IMR-90 (cell line): ENCODE results near the gene TAF1B. TPM values are rescaled to one million over a fixed set of nuclear protein-coding genes. Genes with fewer than 3 reads are reported as not detected.

Source experiments
- ATAC-seq: fragments of 200-7000 bp; cut with Tn5 transposase; 2 replicates; pipeline ENCODE4 v1.9.1; 2020; ENCODE audit warnings: low read depth, mild to moderate bottlenecking, moderate library complexity
- BruUV-seq: library from RNA; stranded (reverse); fragments of 400-500 nt; replicated peaks from 2 replicates; lab custom pipeline; 2021; lab: Mats Ljungman, UMichigan
- CTCF ChIA-PET: fragments of 300-600 bp; formaldehyde crosslinking; extraction: SDS; loops from one replicate; lab custom pipeline; 2021; ENCODE audit warnings: antibody characterized with exemption; lab: Yijun Ruan, JAX
- POLR2A ChIA-PET: fragments of 300-600 bp; sonication (Branson Sonifier 250); formaldehyde crosslinking; loops from one replicate; lab custom pipeline; 2022; ENCODE audit warnings: antibody characterized with exemption; ENCODE audit not compliant: unreplicated experiment; lab: Charles Lee
- DNase-seq: peaks from one replicate; pipeline ENCODE4 v3.0.0; 2013
- H2AFZ ChIP-seq: replicated peaks from 2 replicates; pipeline ENCODE3; 2013; ENCODE audit warnings: low read length, mild to moderate bottlenecking; ENCODE audit not compliant: poor library complexity
- H2AK5ac ChIP-seq: 2 replicates; pipeline ENCODE4 v1.6.1; 2013; ENCODE audit warnings: low read depth, low read length, inconsistent platforms
- H2AK9ac ChIP-seq: replicated peaks from 2 replicates; pipeline ENCODE3; 2013; ENCODE audit warnings: mild to moderate bottlenecking, low read depth, low read length, moderate library complexity; ENCODE audit not compliant: poor library complexity
- H2BK120ac ChIP-seq: 2 replicates; pipeline ENCODE4 v1.6.1; 2013; ENCODE audit warnings: low read depth, low read length, inconsistent platforms
- H2BK15ac ChIP-seq: 3 replicates; pipeline ENCODE4 v1.6.1; 2013; ENCODE audit warnings: low read depth, low read length, inconsistent platforms
- H2BK20ac ChIP-seq: 2 replicates; pipeline ENCODE4 v1.6.1; 2013; ENCODE audit warnings: low read depth, mild to moderate bottlenecking, inconsistent platforms, low read length, moderate library complexity
- H2BK5ac ChIP-seq: 2 replicates; pipeline ENCODE4 v1.6.1; 2013; ENCODE audit warnings: mild to moderate bottlenecking, low read depth, low read length, inconsistent platforms; ENCODE audit not compliant: poor library complexity, severe bottlenecking
- H3K14ac ChIP-seq: replicated peaks from 2 replicates; pipeline ENCODE4 v1.6.1; 2013; ENCODE audit warnings: low read depth, low read length, inconsistent platforms
- H3K18ac ChIP-seq: 2 replicates; pipeline ENCODE4 v1.6.1; 2013; ENCODE audit warnings: low read depth, low read length, control low read depth
- H3K23ac ChIP-seq: 2 replicates; pipeline ENCODE4 v1.6.1; 2013; ENCODE audit warnings: low read depth, low read length, inconsistent platforms
- H3K27ac ChIP-seq: 2 replicates; pipeline ENCODE4 v1.5.1; 2013; ENCODE audit warnings: mild to moderate bottlenecking, control low read depth, low read length; ENCODE audit not compliant: insufficient read depth
- H3K27me3 ChIP-seq: 2 replicates; pipeline ENCODE4 v1.6.1; 2013; ENCODE audit warnings: low read length; ENCODE audit not compliant: control insufficient read depth, insufficient read depth
- H3K36me3 ChIP-seq: 2 replicates; pipeline ENCODE4 v1.6.1; 2013; ENCODE audit warnings: low read length, mixed read lengths; ENCODE audit not compliant: control insufficient read depth, insufficient read depth
- H3K4ac ChIP-seq: 2 replicates; pipeline ENCODE4 v1.6.1; 2013; ENCODE audit warnings: low read depth, low read length, inconsistent platforms
- H3K4me1 ChIP-seq: 2 replicates; pipeline ENCODE4 v1.6.1; 2013; ENCODE audit warnings: low read length, mixed read lengths; ENCODE audit not compliant: control insufficient read depth, insufficient read depth
- H3K4me2 ChIP-seq: 2 replicates; pipeline ENCODE4 v1.6.1; 2013; ENCODE audit warnings: low read depth, mild to moderate bottlenecking, control low read depth, low read length, moderate library complexity
- H3K4me3 ChIP-seq: 2 replicates; pipeline ENCODE4 v1.5.1; 2013; ENCODE audit warnings: low read depth, mild to moderate bottlenecking, control low read depth, low read length, moderate library complexity; ENCODE audit not compliant: insufficient read depth
- H3K56ac ChIP-seq: 2 replicates; pipeline ENCODE4 v1.6.1; 2013; ENCODE audit warnings: low read length, inconsistent platforms; ENCODE audit not compliant: insufficient read depth; ENCODE audit errors: extremely low read depth
- H3K79me1 ChIP-seq, 2 experiments: 2 replicates each; pipeline ENCODE4 v1.6.1; 2013; ENCODE audit warnings: low read length in 2 of 2, inconsistent platforms in 1 of 2, low read depth in 1 of 2
- H3K9ac ChIP-seq: 2 replicates; pipeline ENCODE4 v1.6.1; 2013; ENCODE audit warnings: low read depth, low read length, control low read depth
- H3K9me1 ChIP-seq: 2 replicates; pipeline ENCODE4 v1.6.1; 2013; ENCODE audit warnings: low read length, inconsistent platforms; ENCODE audit not compliant: insufficient read depth
- H3K9me3 ChIP-seq: 2 replicates; pipeline ENCODE4 v1.6.1; 2013; ENCODE audit warnings: low read length; ENCODE audit not compliant: control insufficient read depth, insufficient read depth
- H4K20me1 ChIP-seq: 2 replicates; pipeline ENCODE4 v1.6.1; 2013; ENCODE audit warnings: low read length, inconsistent platforms; ENCODE audit not compliant: insufficient read depth
- H4K5ac ChIP-seq: 2 replicates; pipeline ENCODE4 v1.6.1; 2013; ENCODE audit warnings: mild to moderate bottlenecking, low read depth, low read length, control low read depth
- H4K8ac ChIP-seq, 2 experiments: 2 replicates each; pipeline ENCODE4 v1.6.1; 2013; ENCODE audit warnings: low read depth in 2 of 2, low read length in 2 of 2, control low read depth in 1 of 2, inconsistent platforms in 1 of 2
- H4K91ac ChIP-seq: 2 replicates; pipeline ENCODE4 v1.6.1; 2013; ENCODE audit warnings: low read depth, low read length, inconsistent platforms; ENCODE audit not compliant: insufficient read depth
- BHLHE40 ChIP-seq: fragments of 150-350 bp; IDR thresholded peaks from 2 replicates; pipeline ENCODE4 v1.6.1; 2016; ENCODE audit warnings: mild to moderate bottlenecking, low read depth, low read length
- CEBPB ChIP-seq: IDR thresholded peaks from 2 replicates; pipeline ENCODE4 v1.6.1; 2012; ENCODE audit warnings: low read depth, low read length, improper control_type of control experiment
- CHD1 ChIP-seq: IDR thresholded peaks from 2 replicates; pipeline ENCODE4 v1.6.1; 2012; ENCODE audit warnings: low read depth, low read length, improper control_type of control experiment
- FOS ChIP-seq: fragments of 150-350 bp; IDR thresholded peaks from 2 replicates; pipeline ENCODE4 v1.6.1; 2016; ENCODE audit warnings: low read depth, low read length
- MAFK ChIP-seq: IDR thresholded peaks from 2 replicates; pipeline ENCODE4 v1.6.1; 2012; ENCODE audit warnings: low read depth, low read length, improper control_type of control experiment
- MAZ ChIP-seq: IDR thresholded peaks from 2 replicates; pipeline ENCODE4 v1.6.1; 2012; ENCODE audit warnings: low read depth, mild to moderate bottlenecking, low read length, improper control_type of control experiment, moderate library complexity, borderline replicate concordance
- MXI1 ChIP-seq: IDR thresholded peaks from 2 replicates; pipeline ENCODE4 v1.6.1; 2012; ENCODE audit warnings: low read depth, mild to moderate bottlenecking, low read length, moderate library complexity, borderline replicate concordance
- NFE2L2 ChIP-seq: fragments of 150-350 bp; IDR thresholded peaks from 2 replicates; pipeline ENCODE4 v1.6.1; 2016; ENCODE audit warnings: low read depth, mild to moderate bottlenecking, low read length
- POLR2A ChIP-seq: IDR thresholded peaks from 2 replicates; pipeline ENCODE4 v1.6.1; 2012; ENCODE audit warnings: mild to moderate bottlenecking, low read depth, low read length
- RAD21 ChIP-seq: IDR thresholded peaks from 2 replicates; pipeline ENCODE4 v1.6.1; 2012; ENCODE audit warnings: low read length, improper control_type of control experiment
- RCOR1 ChIP-seq: IDR thresholded peaks from 2 replicates; pipeline ENCODE4 v1.6.1; 2012; ENCODE audit warnings: mild to moderate bottlenecking, low read length, improper control_type of control experiment; ENCODE audit not compliant: insufficient replicate concordance
- RFX5 ChIP-seq: IDR thresholded peaks from 2 replicates; pipeline ENCODE4 v1.8.0; 2012; ENCODE audit warnings: low read depth, mild to moderate bottlenecking, low read length, moderate library complexity
- SMC3 ChIP-seq: fragments of 150-350 bp; IDR thresholded peaks from 2 replicates; pipeline ENCODE4 v1.6.1; 2016; ENCODE audit warnings: low read depth, mild to moderate bottlenecking, antibody characterized with exemption, low read length, moderate library complexity
- WGBS, 2 experiments: methylation state at CpG; one replicate each; pipeline versions ENCODE4 v1.1.5 to v1.1.7; 2013; ENCODE audit warnings: missing lambda C conversion rate in 2 of 2; ENCODE audit not compliant: insufficient read length in 1 of 2; ENCODE audit errors: extremely low coverage in 2 of 2; 5-methylcytosine and 5-hydroxymethylcytosine counted together
- dilution Hi-C: fragments of 300-500 bp; cut with HindIII; formaldehyde crosslinking; loops from one replicate; pipeline ENCODE4 v1.14.3; 2018; ENCODE audit warnings: low sequenced_read_pairs; ENCODE audit not compliant: unreplicated experiment
- in situ Hi-C: fragments of 300-500 bp; cut with MboI; formaldehyde crosslinking; loops from 3 replicates; pipeline ENCODE4 v1.14.3; 2019; ENCODE audit warnings: low sequenced_read_pairs, inconsistent platforms, mixed read lengths
- intact Hi-C: fragments of 100-400 bp; cut with micrococcal nuclease; formaldehyde crosslinking; loops from 2 replicates; pipeline ENCODE4 v1.10.0; 2022
- polyA plus RNA-seq, 3 experiments: library from polyadenylated mRNA; depleted of rRNA; stranded (reverse); fragments of >200 nt; gene quantifications; 2 replicates each; pipeline ENCODE4 v1.2.3, GENCODE V29; 2012; ENCODE audit warnings: low replicate concordance in 1 of 3
- total RNA-seq: library from RNA; depleted of rRNA; stranded (reverse); fragments of >200 nt; gene quantifications from 2 replicates; pipeline ENCODE4 v1.2.3, GENCODE V29; 2012
- TF ChIP-seq, protein P1 (sequence below): conservative IDR thresholded peaks from 2 replicates; pipeline ENCODE4 v1.5.1; 2012; ENCODE audit warnings: mild to moderate bottlenecking, low read depth, low read length, improper control_type of control experiment
- TF ChIP-seq, protein P2 (sequence below): fragments of 150-350 bp; IDR thresholded peaks from 2 replicates; pipeline ENCODE4 v1.6.1; 2017; ENCODE audit warnings: mild to moderate bottlenecking, antibody characterized with exemption, low read length, low read depth
- TF ChIP-seq, protein P3 (sequence below): fragments of 150-350 bp; IDR thresholded peaks from 2 replicates; pipeline ENCODE4 v1.6.1; 2016; ENCODE audit warnings: low read depth, mild to moderate bottlenecking, low read length, moderate library complexity, borderline replicate concordance

Gene TAF1B
- total and polyA plus RNA-seq, 2 of the 4 experiments (the other 2 are of a cell fraction): 8.4 to 19.9 TPM

DNA sequence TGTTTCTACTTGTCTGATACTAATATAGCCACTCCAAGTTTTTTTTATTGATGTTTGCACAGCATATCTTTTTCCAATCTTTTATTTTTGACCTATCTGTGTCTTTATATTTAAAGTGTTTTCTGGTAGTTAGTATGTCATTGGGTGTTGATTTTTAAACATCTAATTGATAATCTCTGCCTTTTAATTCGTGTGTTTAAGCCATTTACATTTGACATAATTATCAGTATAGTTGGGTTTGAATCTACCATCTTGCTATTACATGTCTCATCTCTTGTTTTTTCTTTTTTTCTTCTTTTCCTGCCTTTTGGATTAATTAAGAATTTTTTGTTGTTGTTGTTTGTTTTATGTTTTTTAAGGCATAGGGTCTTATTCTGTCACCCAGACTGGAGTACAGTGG is 44.2 kb downstream of the TAF1B start:
- Histone ChIP-seq H2BK120ac (no peak overlapping the region), H3K79me1 (peaks cover 15 to 21% of the 10 kb centered on the region in 2 experiments; a peak in 2 of 4 replicates), H3K14ac (no peak overlapping the region), H2BK20ac (no peak overlapping the region), H4K5ac (no peak overlapping the region), H3K4ac (no peak overlapping the region), H3K9me3 (0 out of 2 replicates have a peak, but pooled peaks cover 1% of the 10 kb centered on the region), H3K36me3 (peaks cover 7% of the 10 kb centered on the region), H2BK15ac (no peak overlapping the region), H3K18ac (no peak overlapping the region), H2AK5ac (no peak overlapping the region), H3K4me3 (no peak overlapping the region), H3K4me2 (no peak overlapping the region), H3K56ac (no peak overlapping the region), H2BK5ac (no peak overlapping the region), H3K4me1 (peaks cover 9% of the 10 kb centered on the region), H3K23ac (no peak overlapping the region), H2AFZ (no peak overlapping the region), H4K8ac (no peak overlapping the region), H4K20me1 (peaks cover 11% of the 10 kb centered on the region; the same call in 1 of the 2 replicates), H2AK9ac (no peak overlapping the region), H3K9me1 (peaks cover 9% of the 10 kb centered on the region), H3K27ac (no peak overlapping the region), H3K27me3 (no peaks in the 10 kb centered on the region), H4K91ac (no peak overlapping the region), H3K9ac (no peak overlapping the region)
- WGBS, 2 experiments: no CpG with 5 or more reads among the region's 1 CpG
- no TSS peak for BruUV-seq
- ChIA-PET POLR2A (no interaction called here), CTCF (interaction anchor here (0.7 kb wide), 1 partner anchor 10 kb away, joined by 3 read pairs; no protein-coding TSS in a partner anchor)
- ATAC-seq: no peak
- DNase-seq: no peak
- intact Hi-C loops (loop anchor here (5.0 kb wide), 1 partner anchor 155 kb away; the partner anchor contains the start of gene KLF11), in situ Hi-C loops (no loop called here), dilution Hi-C loops (no loop called here)
- no peak for TF ChIP-seq SMC3
- TF ChIP-seq MXI1: no peak
- TF ChIP-seq CHD1: no peak
- no peak for TF ChIP-seq RCOR1
- no peak for TF ChIP-seq NFE2L2
- TF ChIP-seq, protein P1, sequence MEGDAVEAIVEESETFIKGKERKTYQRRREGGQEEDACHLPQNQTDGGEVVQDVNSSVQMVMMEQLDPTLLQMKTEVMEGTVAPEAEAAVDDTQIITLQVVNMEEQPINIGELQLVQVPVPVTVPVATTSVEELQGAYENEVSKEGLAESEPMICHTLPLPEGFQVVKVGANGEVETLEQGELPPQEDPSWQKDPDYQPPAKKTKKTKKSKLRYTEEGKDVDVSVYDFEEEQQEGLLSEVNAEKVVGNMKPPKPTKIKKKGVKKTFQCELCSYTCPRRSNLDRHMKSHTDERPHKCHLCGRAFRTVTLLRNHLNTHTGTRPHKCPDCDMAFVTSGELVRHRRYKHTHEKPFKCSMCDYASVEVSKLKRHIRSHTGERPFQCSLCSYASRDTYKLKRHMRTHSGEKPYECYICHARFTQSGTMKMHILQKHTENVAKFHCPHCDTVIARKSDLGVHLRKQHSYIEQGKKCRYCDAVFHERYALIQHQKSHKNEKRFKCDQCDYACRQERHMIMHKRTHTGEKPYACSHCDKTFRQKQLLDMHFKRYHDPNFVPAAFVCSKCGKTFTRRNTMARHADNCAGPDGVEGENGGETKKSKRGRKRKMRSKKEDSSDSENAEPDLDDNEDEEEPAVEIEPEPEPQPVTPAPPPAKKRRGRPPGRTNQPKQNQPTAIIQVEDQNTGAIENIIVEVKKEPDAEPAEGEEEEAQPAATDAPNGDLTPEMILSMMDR: no peak
- no peak for TF ChIP-seq RAD21
- no peak for TF ChIP-seq MAFK
- TF ChIP-seq, protein P2, sequence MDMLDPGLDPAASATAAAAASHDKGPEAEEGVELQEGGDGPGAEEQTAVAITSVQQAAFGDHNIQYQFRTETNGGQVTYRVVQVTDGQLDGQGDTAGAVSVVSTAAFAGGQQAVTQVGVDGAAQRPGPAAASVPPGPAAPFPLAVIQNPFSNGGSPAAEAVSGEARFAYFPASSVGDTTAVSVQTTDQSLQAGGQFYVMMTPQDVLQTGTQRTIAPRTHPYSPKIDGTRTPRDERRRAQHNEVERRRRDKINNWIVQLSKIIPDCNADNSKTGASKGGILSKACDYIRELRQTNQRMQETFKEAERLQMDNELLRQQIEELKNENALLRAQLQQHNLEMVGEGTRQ: no peak
- TF ChIP-seq BHLHE40: no peak
- no peak for TF ChIP-seq POLR2A
- TF ChIP-seq RFX5: no peak
- no peak for TF ChIP-seq CEBPB
- TF ChIP-seq, protein P3, sequence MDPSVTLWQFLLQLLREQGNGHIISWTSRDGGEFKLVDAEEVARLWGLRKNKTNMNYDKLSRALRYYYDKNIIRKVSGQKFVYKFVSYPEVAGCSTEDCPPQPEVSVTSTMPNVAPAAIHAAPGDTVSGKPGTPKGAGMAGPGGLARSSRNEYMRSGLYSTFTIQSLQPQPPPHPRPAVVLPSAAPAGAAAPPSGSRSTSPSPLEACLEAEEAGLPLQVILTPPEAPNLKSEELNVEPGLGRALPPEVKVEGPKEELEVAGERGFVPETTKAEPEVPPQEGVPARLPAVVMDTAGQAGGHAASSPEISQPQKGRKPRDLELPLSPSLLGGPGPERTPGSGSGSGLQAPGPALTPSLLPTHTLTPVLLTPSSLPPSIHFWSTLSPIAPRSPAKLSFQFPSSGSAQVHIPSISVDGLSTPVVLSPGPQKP: no peak
- no peak for TF ChIP-seq MAZ
- TF ChIP-seq FOS: no peak
